Fibroblast of villous mesenchyme (primary cell): ENCODE data around the gene C21orf91. TPM values are rescaled to one million over a fixed set of nuclear protein-coding genes. Genes with fewer than 3 reads are reported as not detected.
A peak's percentile ranks its signal among the peaks of the same experiment; 100 is the strongest.

Experiments
- DNase-seq: peaks from one replicate; pipeline ENCODE4 v3.0.0-alpha.2; 2010; ENCODE audit warnings: low read depth
- H3K4me3 ChIP-seq: 2 replicates; pipeline ENCODE4 v1.5.1; 2011; ENCODE audit warnings: low read depth, mild to moderate bottlenecking, low read length
- CTCF ChIP-seq: IDR thresholded peaks from 2 replicates; pipeline ENCODE4 v1.5.1; 2012; ENCODE audit warnings: low read depth, mild to moderate bottlenecking, low read length; ENCODE audit not compliant: insufficient read depth
- total RNA-seq: library from RNA; depleted of rRNA; stranded (reverse); fragments of >200 nt; gene quantifications from 2 replicates; pipeline ENCODE4 v1.2.3, GENCODE V29; 2012

Gene C21orf91
- 10.4 and 11.9 TPM in 2 replicates for total RNA-seq

GRCh38 chr21:17819114-17819876 lies at the start of gene C21orf91:
C21orf91 (minus strand) TSS chr21:17819356; CDS start chr21:17818318, 1,038 bp downstream.
- peak; percentile 86 for DNase-seq
- TF ChIP-seq CTCF = no peak
- peak within 1 kb of the TSS; percentile 85 for H3K4me3 ChIP-seq

- no peak for TF ChIP-seq CTCF
- no peak for DNase-seq
- H3K4me3 ChIP-seq = no peak overlapping the region
These were observed 47.4 kb upstream of the C21orf91 start for GRCh38 chr21:17866590-17866989.

- DNase-seq = no peak
- TF ChIP-seq CTCF = no peak
- no peak overlapping the region for H3K4me3 ChIP-seq
These were observed 40.5 kb upstream of the C21orf91 start for GRCh38 chr21:17859661-17860060.

GRCh38 chr21:17858747-17859146 lies 39.6 kb upstream of the C21orf91 start:
- no peak overlapping the region for H3K4me3 ChIP-seq
- no peak for TF ChIP-seq CTCF
- no peak for DNase-seq

- TF ChIP-seq CTCF = no peak
- DNase-seq = no peak
- no peak overlapping the region for H3K4me3 ChIP-seq
These were observed 35.6 kb upstream of the C21orf91 start for GRCh38 chr21:17854745-17855144.

GRCh38 chr21:17853393-17854275 lies 34.5 kb upstream of the C21orf91 start:
- no peak for DNase-seq
- TF ChIP-seq CTCF = no peak
- no peak overlapping the region for H3K4me3 ChIP-seq
